ENCODE measurements around the gene MFRP. TPM values are rescaled to one million over a fixed set of nuclear protein-coding genes. Genes with fewer than 3 reads are reported as not detected.

Gene MFRP
- total and polyA plus RNA-seq, 8 donors = not detected

DNA sequence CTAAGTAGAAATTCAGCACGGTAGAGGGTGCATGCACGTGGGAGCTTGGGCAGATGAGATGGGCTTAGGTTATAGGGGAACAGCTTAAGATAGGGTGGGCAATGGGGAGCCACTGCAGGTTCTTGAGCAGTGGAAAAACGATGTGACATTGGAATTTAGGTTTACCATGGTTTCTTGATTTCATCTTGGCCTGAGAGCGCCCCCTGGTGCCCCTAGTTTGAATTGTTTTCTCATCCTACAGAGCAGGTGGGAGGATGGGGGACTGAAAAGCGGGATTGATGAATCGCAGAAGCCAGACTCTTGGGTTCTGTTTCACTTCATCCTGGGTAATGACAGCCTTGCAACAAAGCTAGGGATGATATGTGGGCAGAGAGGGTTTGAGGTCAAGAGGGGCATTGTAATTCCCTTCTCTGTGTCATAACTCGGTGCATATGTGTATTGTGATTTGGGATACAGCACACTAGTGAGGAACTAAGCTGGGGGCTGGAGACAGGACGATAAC is 22.9 kb downstream of the MFRP start:
- intact Hi-C loops (cut with DNase I; ENCODE audit: low total_unique reads) = no loop called here

GRCh38 chr11:119322921-119323531 is 23.5 kb downstream of the MFRP start:
- WGBS, 5 donors = 82 to 89% (median 87%) methylated on average over 20 of the region's 20 CpGs
- peak overlapping the region in 4 of 5 donors; percentile 90 to 95 (median 92) for H3K27ac ChIP-seq
- no peak for DNase-seq
- intact Hi-C loops (cut with DNase I; ENCODE audit: low total_unique reads) = no loop called here
- H3K36me3 ChIP-seq = no peaks in the 10 kb centered on the region
- peaks cover 26 to 54% (median 45%) of the 10 kb centered on the region in 4 donors for H3K4me1 ChIP-seq
- peaks cover 0 to 33% (median 13%) of the 10 kb centered on the region in 3 donors for H3K27me3 ChIP-seq
- no peak overlapping the region for H3K4me3 ChIP-seq
- no peaks in the 10 kb centered on the region for H3K9me3 ChIP-seq
- TF ChIP-seq EP300 (IDR thresholded peaks at IDR 0.05) (no peak), CTCF (IDR thresholded peaks at IDR 0.05) (no peak), POLR2AphosphoS5 (IDR thresholded peaks at IDR 0.05) (no peak), POLR2A (IDR thresholded peaks at IDR 0.05) (no peak)

More for the DNA sequence above, 22.9 kb downstream of the MFRP start:
- peak; percentile 82 to 90 for DNase-seq
- Histone ChIP-seq H3K4me1 (peaks cover 20 to 49% (median 40%) of the 10 kb centered on the region in 4 donors), H3K27me3 (peaks cover 0 to 28% (median 11%) of the 10 kb centered on the region in 3 donors), H3K27ac (peak overlapping the region in 2 of 5 donors; percentile 91 to 95), H3K4me3 (no peak overlapping the region), H3K36me3 (no peaks in the 10 kb centered on the region), H3K9me3 (no peaks in the 10 kb centered on the region)
- TF ChIP-seq POLR2A (IDR thresholded peaks at IDR 0.05) = no peak
- TF ChIP-seq POLR2AphosphoS5 (IDR thresholded peaks at IDR 0.05) = peak; percentile 4 to 77 (median 12)
- TF ChIP-seq CTCF (IDR thresholded peaks at IDR 0.05) = peak in 5 of 7 experiments; percentile 66 to 83 (median 74)
- WGBS, 5 donors = 20 to 24% (median 23%) methylated on average over 8 of the region's 8 CpGs

DNA sequence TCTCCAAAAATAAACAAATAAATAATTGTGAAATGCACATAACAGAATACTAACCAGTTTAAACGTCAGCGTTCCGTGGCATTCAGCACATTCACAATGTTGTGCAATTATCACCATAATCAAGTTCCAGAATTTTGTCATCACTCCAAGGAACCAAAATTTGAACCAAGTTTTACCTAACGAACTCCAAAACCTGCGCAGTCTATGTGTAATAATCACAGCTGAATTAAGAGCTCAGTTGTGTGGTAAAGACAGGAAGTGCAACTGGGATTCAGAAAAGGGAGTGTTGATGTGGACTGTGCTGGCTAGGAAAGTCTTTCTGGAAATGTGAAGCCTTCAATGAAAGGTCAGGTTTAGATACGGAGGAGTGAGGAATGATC is 24.2 kb downstream of the MFRP start:
- DNase-seq = peak in 1 of 2 donors; percentile 30
- intact Hi-C loops (cut with DNase I; ENCODE audit: low total_unique reads) = no loop called here
- Histone ChIP-seq H3K9me3 (no peaks in the 10 kb centered on the region), H3K4me1 (peaks cover 31 to 61% (median 51%) of the 10 kb centered on the region in 4 donors), H3K4me3 (no peak overlapping the region), H3K27ac (peak overlapping the region in 4 of 5 donors; percentile 90 to 95 (median 92)), H3K27me3 (peaks cover 0 to 40% (median 20%) of the 10 kb centered on the region in 3 donors), H3K36me3 (no peaks in the 10 kb centered on the region)
- TF ChIP-seq POLR2AphosphoS5 (IDR thresholded peaks at IDR 0.05) = no peak
- TF ChIP-seq CTCF (IDR thresholded peaks at IDR 0.05) = no peak
- TF ChIP-seq POLR2A (IDR thresholded peaks at IDR 0.05) = no peak
- TF ChIP-seq EP300 (IDR thresholded peaks at IDR 0.05) = no peak
- 59 to 67% (median 63%) methylated on average over 6 of the region's 6 CpGs for WGBS, 5 donors

DNA sequence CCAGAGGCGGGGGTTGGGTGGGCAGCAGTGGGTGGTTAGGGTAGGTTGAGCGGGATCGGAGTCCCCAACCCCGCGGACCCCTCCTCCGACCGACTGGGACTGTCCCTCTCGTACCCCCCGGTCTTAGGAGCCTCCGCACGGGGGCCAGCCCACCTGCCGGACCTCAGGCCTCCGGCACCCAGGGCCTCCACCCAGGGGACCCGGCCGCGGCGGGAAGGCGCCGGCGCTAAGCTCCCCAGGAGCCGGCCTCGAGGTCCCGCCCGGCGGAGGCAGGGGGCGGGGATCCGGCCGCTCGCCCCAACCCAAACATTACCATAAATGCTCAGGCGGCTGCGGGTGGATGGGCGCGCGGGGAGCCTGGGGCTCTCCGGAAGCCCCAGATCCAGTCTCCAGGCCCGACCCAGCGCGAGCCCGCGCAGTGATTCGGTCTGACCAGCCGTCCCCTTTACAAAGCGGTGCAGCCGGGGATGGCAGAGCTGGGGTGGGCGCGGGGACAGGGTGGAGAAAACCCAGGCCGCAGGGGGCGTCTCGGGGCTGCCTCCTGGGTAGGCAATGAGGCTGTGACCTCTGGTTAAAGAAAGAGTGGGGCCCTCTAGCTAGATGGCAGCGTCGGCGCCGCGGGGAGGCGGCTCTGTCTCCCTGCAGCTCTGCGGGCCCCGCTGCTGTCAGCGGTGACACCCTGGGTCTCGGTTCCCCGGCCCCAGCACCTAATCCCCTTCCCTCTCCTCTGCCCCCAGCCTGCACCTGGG is 25.6 kb downstream of the MFRP start:
- intact Hi-C loops (cut with DNase I; ENCODE audit: low total_unique reads) = no loop called here
- Histone ChIP-seq H3K9me3 (no peaks in the 10 kb centered on the region), H3K4me1 (peaks cover 42 to 74% (median 64%) of the 10 kb centered on the region in 4 donors), H3K4me3 (peak overlapping the region; percentile 50 to 66 (median 52)), H3K27ac (peak overlapping the region; percentile 80 to 95 (median 91)), H3K36me3 (no peaks in the 10 kb centered on the region), H3K27me3 (peaks cover 0 to 54% (median 32%) of the 10 kb centered on the region in 3 donors)
- WGBS, 5 donors = 0 to 3% (median 2%) methylated on average over 29 to 60 of the region's 60 CpGs
- DNase-seq = peak; percentile 64 to 92
- TF ChIP-seq POLR2AphosphoS5 (IDR thresholded peaks at IDR 0.05) = peak; percentile 41 to 42 (median 42)
- TF ChIP-seq EP300 (IDR thresholded peaks at IDR 0.05) = no peak
- no peak for TF ChIP-seq CTCF (IDR thresholded peaks at IDR 0.05)
- TF ChIP-seq POLR2A (IDR thresholded peaks at IDR 0.05) = no peak
